LNCAP (cell line): ENCODE data around the gene PROM2.

Experiments used
- CTCF ChIP-seq: fragments of 450-650 bp; IDR thresholded peaks from 2 replicates; pipeline ENCODE4 v1.5.1; 2017; ENCODE audit warnings: mild to moderate bottlenecking

The PROM2 gene

DNA sequence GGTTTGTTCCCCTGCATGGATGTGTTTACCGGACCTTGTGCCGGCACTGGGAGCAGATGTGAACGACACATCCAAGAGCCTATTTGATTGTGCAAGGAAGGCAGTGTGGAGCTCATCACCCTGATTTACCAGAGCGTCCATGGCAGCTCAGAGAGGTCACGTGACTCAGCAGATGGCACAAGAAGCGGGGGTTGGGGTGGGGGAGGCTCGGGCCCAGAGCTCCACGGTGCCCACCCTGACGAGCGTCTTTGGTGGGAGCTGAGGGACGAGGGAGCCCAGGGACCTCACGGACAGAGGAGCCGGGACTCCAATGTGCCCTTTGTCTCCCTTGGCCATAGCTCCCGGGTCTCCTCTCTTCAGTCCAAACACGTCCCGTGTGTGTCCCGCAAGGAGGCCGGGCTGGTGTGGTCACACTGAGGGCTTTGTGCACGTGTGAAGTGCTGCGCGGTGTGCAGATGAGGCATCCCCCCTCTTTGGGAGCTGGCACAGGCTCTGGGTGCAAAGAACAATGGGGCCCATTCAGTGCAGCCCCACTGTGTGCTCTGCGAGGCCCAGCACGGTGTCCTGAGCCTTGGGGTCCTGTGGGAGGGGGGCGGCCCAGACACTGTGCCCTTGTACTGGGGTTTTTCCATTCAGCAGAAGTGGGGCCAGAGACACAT lies 38.4 kb downstream of the PROM2 start:
- no peak for TF ChIP-seq CTCF

DNA sequence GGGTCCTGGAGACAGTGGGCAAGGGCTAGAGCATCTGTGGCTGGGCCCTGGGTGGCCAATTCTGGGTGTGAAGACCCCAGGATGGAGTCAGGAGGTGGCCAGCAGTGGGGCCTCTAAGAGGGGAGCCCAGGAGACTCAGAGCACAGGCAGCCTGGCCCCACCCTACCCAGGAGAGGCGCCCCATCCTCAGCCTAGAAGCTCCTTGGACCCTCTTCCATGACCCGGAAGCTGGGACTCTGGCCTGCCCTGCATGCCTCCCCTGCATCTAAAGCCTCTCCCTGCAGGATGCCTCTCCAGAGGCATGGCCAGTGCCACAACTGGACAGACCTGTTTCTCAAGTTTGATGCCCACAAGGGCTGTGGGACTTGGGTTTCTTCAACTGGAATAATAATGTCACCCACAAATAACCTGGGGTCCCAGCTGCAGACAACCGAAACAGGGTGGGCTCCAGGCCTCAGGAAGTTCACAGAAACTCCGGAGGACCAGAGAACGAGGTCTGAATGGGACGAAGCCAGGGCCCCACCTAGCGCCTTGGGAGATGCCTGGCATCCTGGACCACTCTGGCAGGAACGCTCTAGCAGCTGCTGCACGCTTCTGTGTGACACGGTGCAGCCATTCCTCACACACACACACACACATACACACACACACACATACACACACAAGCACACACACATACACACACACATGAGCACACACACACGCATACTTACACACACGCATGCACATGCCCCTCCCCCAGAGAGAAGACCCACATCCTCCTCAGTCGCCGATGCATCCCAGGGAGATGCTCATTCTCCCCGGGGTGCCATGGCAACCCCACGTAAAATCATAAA lies 39.3 kb downstream of the PROM2 start:
- TF ChIP-seq CTCF, result no peak

DNA sequence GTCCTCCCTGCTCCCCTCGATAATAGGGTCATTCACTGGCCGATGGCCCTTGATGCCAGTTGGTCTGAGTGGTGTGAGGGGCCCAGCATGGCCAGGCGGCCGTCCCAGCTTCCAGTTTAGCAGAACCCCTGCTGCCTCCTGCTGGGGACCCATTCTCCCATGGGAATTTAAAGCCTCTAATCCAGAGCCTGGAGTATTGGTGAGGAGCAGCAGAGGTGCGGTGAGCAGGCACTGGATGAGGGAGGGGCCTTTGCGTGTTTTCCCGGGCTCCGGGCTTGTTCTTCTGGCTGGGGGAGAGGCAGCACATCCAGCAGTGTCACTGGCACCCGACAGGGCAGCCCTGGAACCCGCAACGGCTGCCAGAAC lies 40.3 kb downstream of the PROM2 start:
- no peak for TF ChIP-seq CTCF

GRCh38 chr2:95314964-95315611 lies 40.8 kb downstream of the PROM2 start:
- TF ChIP-seq CTCF, result peak; percentile 81

- no peak for TF ChIP-seq CTCF
Measured at GRCh38 chr2:95315801-95316411, 41.7 kb downstream of the PROM2 start.

- TF ChIP-seq CTCF, result no peak
Measured at GRCh38 chr2:95316466-95317122, 42.3 kb downstream of the PROM2 start.

DNA sequence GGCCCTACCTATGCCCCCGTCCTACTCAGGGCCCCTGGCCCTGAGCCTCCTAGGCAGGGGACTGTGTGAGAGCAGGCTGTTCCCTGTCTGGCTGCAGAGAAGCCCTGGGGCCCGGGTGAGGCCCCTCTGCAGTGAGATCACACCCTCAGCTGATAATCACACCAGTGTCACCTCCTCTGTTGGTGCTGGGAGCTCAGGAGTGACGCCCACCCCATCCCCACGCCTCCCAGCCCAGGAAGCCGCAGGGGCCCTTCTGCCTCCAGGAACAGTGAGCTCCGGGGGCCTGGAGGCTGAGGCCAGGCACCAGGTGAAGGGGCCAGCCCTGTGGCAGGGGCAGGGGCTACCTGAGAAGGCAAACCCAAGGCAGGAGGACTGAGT lies 42.9 kb downstream of the PROM2 start:
- no peak for TF ChIP-seq CTCF
